IPS-11a (cell line): Measurements from ENCODE around the gene KCNJ1.
A peak's percentile ranks its signal among the peaks of the same experiment; 100 is the strongest.

Source experiments
- H3K4me3 ChIP-seq: one replicate; pipeline ENCODE4 v1.5.1; 2013; ENCODE audit warnings: low read depth, low read length, control low read depth

KCNJ1 gene

GRCh38 chr11:128867277-128867676 is at the start of gene KCNJ1:
Gene KCNJ1, minus strand, starts transcription at chr11:128867296. Its CDS starts 27,053 bp downstream, at chr11:128840243.
- no peak within 1 kb of the TSS for H3K4me3 ChIP-seq

- no peak overlapping the region for H3K4me3 ChIP-seq
Measured at GRCh38 chr11:128916681-128917080, 49.6 kb upstream of the KCNJ1 start.

- H3K4me3 ChIP-seq: no peak overlapping the region
Measured at GRCh38 chr11:128916037-128916572, 49.0 kb upstream of the KCNJ1 start.

GRCh38 chr11:128915149-128915521 is 48.0 kb upstream of the KCNJ1 start:
- no peak overlapping the region for H3K4me3 ChIP-seq

GRCh38 chr11:128914216-128915148 is 47.4 kb upstream of the KCNJ1 start:
- no peak overlapping the region for H3K4me3 ChIP-seq

- H3K4me3 ChIP-seq: no peak overlapping the region
Measured at GRCh38 chr11:128913806-128914205, 46.7 kb upstream of the KCNJ1 start.

GRCh38 chr11:128911701-128912100 is 44.6 kb upstream of the KCNJ1 start:
- H3K4me3 ChIP-seq: no peak overlapping the region

- H3K4me3 ChIP-seq: no peak overlapping the region
Measured at GRCh38 chr11:128911239-128911638, 44.1 kb upstream of the KCNJ1 start.

GRCh38 chr11:128910576-128910975 is 43.5 kb upstream of the KCNJ1 start:
- no peak overlapping the region for H3K4me3 ChIP-seq

GRCh38 chr11:128909438-128910125 is 42.5 kb upstream of the KCNJ1 start:
- H3K4me3 ChIP-seq: no peak overlapping the region

- no peak overlapping the region for H3K4me3 ChIP-seq
Measured at GRCh38 chr11:128908391-128909246, 41.5 kb upstream of the KCNJ1 start.

GRCh38 chr11:128907585-128907984 is 40.5 kb upstream of the KCNJ1 start:
- no peak overlapping the region for H3K4me3 ChIP-seq

- peak overlapping the region; percentile 14 for H3K4me3 ChIP-seq
Measured at GRCh38 chr11:128906185-128907050, 39.3 kb upstream of the KCNJ1 start.

GRCh38 chr11:128905345-128906184 is 38.5 kb upstream of the KCNJ1 start:
- H3K4me3 ChIP-seq: peak overlapping the region; percentile 51

GRCh38 chr11:128904656-128905344 is 37.7 kb upstream of the KCNJ1 start:
- H3K4me3 ChIP-seq: peak overlapping the region; percentile 51

GRCh38 chr11:128904303-128904655 is 37.2 kb upstream of the KCNJ1 start:
- H3K4me3 ChIP-seq: no peak overlapping the region

GRCh38 chr11:128903248-128904061 is 36.4 kb upstream of the KCNJ1 start:
- H3K4me3 ChIP-seq: no peak overlapping the region
